ENCODE measurements around the gene RAE1. TPM values are rescaled to one million over a fixed set of nuclear protein-coding genes. Genes with fewer than 3 reads are reported as not detected.

Gene RAE1
- total RNA-seq, 1 experiment from 2014 or later = 53.1 TPM

DNA sequence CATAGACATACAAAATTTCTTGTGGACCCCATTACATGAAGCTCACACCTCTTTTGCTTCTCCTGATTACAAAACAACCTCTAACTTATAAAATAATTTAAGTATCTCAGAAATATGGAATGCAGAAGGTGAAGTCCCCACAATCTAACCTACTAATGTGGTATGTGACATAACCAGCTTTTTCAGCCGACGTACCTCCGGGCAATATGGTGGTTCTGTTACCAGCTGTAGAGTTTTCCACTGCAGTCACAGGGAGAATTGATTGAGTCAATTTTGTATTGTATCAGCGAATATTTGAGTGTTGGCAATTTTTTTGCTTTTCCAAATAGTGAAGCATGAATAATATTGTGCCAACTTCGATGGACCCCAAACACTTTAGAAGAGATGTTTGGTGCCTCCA is 37.1 kb upstream of the RAE1 start:
- no peaks in the 10 kb centered on the region for H3K9me3 ChIP-seq (ENCODE audit: control insufficient read depth, low read depth, low read length)
- H3K4me1 ChIP-seq (ENCODE audit: insufficient read depth, low read length) = no peaks in the 10 kb centered on the region
- H3K4ac ChIP-seq (ENCODE audit: low read depth, low read length) = no peak overlapping the region
- no peak overlapping the region for H3K9ac ChIP-seq (ENCODE audit: extremely low read depth, insufficient read length, low read length)
- H2AK5ac ChIP-seq (ENCODE audit: insufficient read length, low read length) = no peak overlapping the region
- WGBS (ENCODE audit: extremely low coverage, insufficient read length, low lambda C conversion rate) = no CpG with 5 or more reads among the region's 5 CpGs
- H3K9me3 Mint-ChIP-seq = no peaks in the 10 kb centered on the region
- no peaks in the 10 kb centered on the region for H4K20me1 ChIP-seq (ENCODE audit: control insufficient read depth, insufficient read depth, insufficient read length)
- H2AFZ ChIP-seq (ENCODE audit: low read length) = no peak overlapping the region
- no peaks in the 10 kb centered on the region for H3K27me3 ChIP-seq (ENCODE audit: insufficient read depth, low read length)
- H3K56ac ChIP-seq (ENCODE audit: insufficient read length, low read depth, low read length) = no peak overlapping the region
- H2BK12ac ChIP-seq (ENCODE audit: insufficient read length, low read depth, low read length) = no peak overlapping the region
- DNase-seq = no peak
- no peak overlapping the region for H3K27ac Mint-ChIP-seq
- peaks cover 8% of the 10 kb centered on the region in 2 experiments; a peak in 2 of 4 replicates for H3K4me1 Mint-ChIP-seq
- no peaks in the 10 kb centered on the region for H3K23me2 ChIP-seq (ENCODE audit: insufficient read length, low read depth, low read length, poor library complexity, severe bottlenecking)
- H3K27ac ChIP-seq (ENCODE audit: insufficient read length, low read depth, low read length) = no peak overlapping the region
- peaks cover 13% of the 10 kb centered on the region for H3K27me3 Mint-ChIP-seq (ENCODE audit: low read depth)
- no peaks in the 10 kb centered on the region for H3K36me3 Mint-ChIP-seq (ENCODE audit: insufficient read depth in 1 of 3, low read depth in 3 of 3)
- no peak overlapping the region for H3K4me3 Mint-ChIP-seq
- no peak overlapping the region for H4K5ac ChIP-seq (ENCODE audit: insufficient read length, low read depth, low read length)
- H3K79me1 ChIP-seq (ENCODE audit: insufficient read depth, low read depth, low read length, poor library complexity, severe bottlenecking) = no peaks in the 10 kb centered on the region
- H2BK120ac ChIP-seq (ENCODE audit: low read depth, low read length, poor library complexity, severe bottlenecking) = no peak overlapping the region
- H4K8ac ChIP-seq (replicated peaks; ENCODE audit: insufficient read length, low read depth, low read length) = no peak overlapping the region
- H3K23ac ChIP-seq (ENCODE audit: insufficient read length, low read depth, low read length) = no peak overlapping the region
- H2BK5ac ChIP-seq (ENCODE audit: insufficient read length, low read length) = no peak overlapping the region
- no peaks in the 10 kb centered on the region for H3K79me2 ChIP-seq (ENCODE audit: insufficient read depth, low read length)
- H3K18ac ChIP-seq (ENCODE audit: insufficient read length, low read depth, low read length) = no peak overlapping the region
- no peak overlapping the region for H3T11ph ChIP-seq (ENCODE audit: low read length)
- no peak overlapping the region for H4K91ac ChIP-seq (ENCODE audit: insufficient read length, low read depth, low read length)
- H2BK20ac ChIP-seq (ENCODE audit: low read depth, low read length, poor library complexity, severe bottlenecking) = no peak overlapping the region
- H2BK15ac ChIP-seq (ENCODE audit: low read depth, low read length) = no peak overlapping the region
- no peak overlapping the region for H3K4me2 ChIP-seq (ENCODE audit: insufficient read depth, insufficient read length, low read length)
- H3K14ac ChIP-seq (ENCODE audit: insufficient read depth, low read length) = no peak overlapping the region
- TF ChIP-seq, protein P1, sequence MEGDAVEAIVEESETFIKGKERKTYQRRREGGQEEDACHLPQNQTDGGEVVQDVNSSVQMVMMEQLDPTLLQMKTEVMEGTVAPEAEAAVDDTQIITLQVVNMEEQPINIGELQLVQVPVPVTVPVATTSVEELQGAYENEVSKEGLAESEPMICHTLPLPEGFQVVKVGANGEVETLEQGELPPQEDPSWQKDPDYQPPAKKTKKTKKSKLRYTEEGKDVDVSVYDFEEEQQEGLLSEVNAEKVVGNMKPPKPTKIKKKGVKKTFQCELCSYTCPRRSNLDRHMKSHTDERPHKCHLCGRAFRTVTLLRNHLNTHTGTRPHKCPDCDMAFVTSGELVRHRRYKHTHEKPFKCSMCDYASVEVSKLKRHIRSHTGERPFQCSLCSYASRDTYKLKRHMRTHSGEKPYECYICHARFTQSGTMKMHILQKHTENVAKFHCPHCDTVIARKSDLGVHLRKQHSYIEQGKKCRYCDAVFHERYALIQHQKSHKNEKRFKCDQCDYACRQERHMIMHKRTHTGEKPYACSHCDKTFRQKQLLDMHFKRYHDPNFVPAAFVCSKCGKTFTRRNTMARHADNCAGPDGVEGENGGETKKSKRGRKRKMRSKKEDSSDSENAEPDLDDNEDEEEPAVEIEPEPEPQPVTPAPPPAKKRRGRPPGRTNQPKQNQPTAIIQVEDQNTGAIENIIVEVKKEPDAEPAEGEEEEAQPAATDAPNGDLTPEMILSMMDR (conservative IDR thresholded peaks at IDR 0.05) = no peak
